T-helper 2 cell treated with Interferon-gamma antibody and Interleukin-4, amounts not matched to agents 5 μg/mL and 100 μg/mL, for 36 hours (primary cell): ENCODE data around the gene MRPL33.

Source experiments
- DNase-seq: peaks from one replicate; pipeline ENCODE4 v3.0.0; 2021; ENCODE audit warnings: low spot score
- H3K27ac Mint-ChIP-seq: one replicate; pipeline ENCODE4 v1.8.0; 2021; ENCODE audit warnings: mild to moderate bottlenecking, mixed read lengths
- H3K27me3 Mint-ChIP-seq: one replicate; pipeline ENCODE4 v1.8.0; 2021; ENCODE audit warnings: low read depth, mixed read lengths
- H3K36me3 Mint-ChIP-seq: one replicate; pipeline ENCODE4 v1.8.0; 2021; ENCODE audit warnings: low read depth, mixed read lengths
- H3K4me1 Mint-ChIP-seq: one replicate; pipeline ENCODE4 v1.8.0; 2021; ENCODE audit warnings: low read depth, mixed read lengths
- H3K4me3 Mint-ChIP-seq: one replicate; pipeline ENCODE4 v1.8.0; 2022; ENCODE audit warnings: mild to moderate bottlenecking, moderate library complexity, mixed read lengths
- H3K9me3 Mint-ChIP-seq: one replicate; pipeline ENCODE4 v1.8.0; 2021; ENCODE audit warnings: mixed read lengths

MRPL33 gene

GRCh38 chr2:27799646-27800010 lies 28.1 kb downstream of the MRPL33 start:
- Mint-ChIP-seq H3K36me3 (no peaks in the 10 kb centered on the region), H3K4me1 (no peaks in the 10 kb centered on the region), H3K27me3 (no peaks in the 10 kb centered on the region), H3K9me3 (no peaks in the 10 kb centered on the region), H3K27ac (no peak overlapping the region), H3K4me3 (no peak overlapping the region)
- no peak for DNase-seq

GRCh38 chr2:27800856-27801255 lies 29.3 kb downstream of the MRPL33 start:
- no peaks in the 10 kb centered on the region for H3K27me3 Mint-ChIP-seq
- H3K4me3 Mint-ChIP-seq = no peak overlapping the region
- H3K9me3 Mint-ChIP-seq = no peaks in the 10 kb centered on the region
- H3K4me1 Mint-ChIP-seq = no peaks in the 10 kb centered on the region
- no peak for DNase-seq
- no peak overlapping the region for H3K27ac Mint-ChIP-seq
- H3K36me3 Mint-ChIP-seq = no peaks in the 10 kb centered on the region

GRCh38 chr2:27802547-27802946 lies 31.0 kb downstream of the MRPL33 start:
- Mint-ChIP-seq H3K4me3 (no peak overlapping the region), H3K27me3 (no peaks in the 10 kb centered on the region), H3K27ac (no peak overlapping the region), H3K36me3 (no peaks in the 10 kb centered on the region), H3K4me1 (no peaks in the 10 kb centered on the region), H3K9me3 (no peaks in the 10 kb centered on the region)
- DNase-seq = no peak

GRCh38 chr2:27803046-27803445 lies 31.5 kb downstream of the MRPL33 start:
- Mint-ChIP-seq H3K4me3 (no peak overlapping the region), H3K9me3 (no peaks in the 10 kb centered on the region), H3K36me3 (no peaks in the 10 kb centered on the region), H3K27ac (no peak overlapping the region), H3K27me3 (no peaks in the 10 kb centered on the region), H3K4me1 (no peaks in the 10 kb centered on the region)
- DNase-seq = no peak

GRCh38 chr2:27804146-27804545 lies 32.6 kb downstream of the MRPL33 start:
- Mint-ChIP-seq H3K27me3 (no peaks in the 10 kb centered on the region), H3K9me3 (no peaks in the 10 kb centered on the region), H3K36me3 (no peaks in the 10 kb centered on the region), H3K4me1 (no peaks in the 10 kb centered on the region), H3K4me3 (no peak overlapping the region), H3K27ac (no peak overlapping the region)
- no peak for DNase-seq

- DNase-seq = no peak
- Mint-ChIP-seq H3K9me3 (no peaks in the 10 kb centered on the region), H3K27ac (no peak overlapping the region), H3K27me3 (no peaks in the 10 kb centered on the region), H3K4me3 (no peak overlapping the region), H3K36me3 (no peaks in the 10 kb centered on the region), H3K4me1 (peaks cover 3% of the 10 kb centered on the region)
Observed at GRCh38 chr2:27805180-27805579, 33.7 kb downstream of the MRPL33 start.

GRCh38 chr2:27806311-27807059 lies 35.0 kb downstream of the MRPL33 start:
- Mint-ChIP-seq H3K27ac (no peak overlapping the region), H3K27me3 (no peaks in the 10 kb centered on the region), H3K36me3 (no peaks in the 10 kb centered on the region), H3K4me3 (no peak overlapping the region), H3K9me3 (no peaks in the 10 kb centered on the region), H3K4me1 (peaks cover 3% of the 10 kb centered on the region)
- DNase-seq = no peak

GRCh38 chr2:27807476-27807875 lies 36.0 kb downstream of the MRPL33 start:
- no peak overlapping the region for H3K4me3 Mint-ChIP-seq
- DNase-seq = no peak
- H3K4me1 Mint-ChIP-seq = peaks cover 6% of the 10 kb centered on the region
- H3K27ac Mint-ChIP-seq = no peak overlapping the region
- no peaks in the 10 kb centered on the region for H3K9me3 Mint-ChIP-seq
- no peaks in the 10 kb centered on the region for H3K27me3 Mint-ChIP-seq
- no peaks in the 10 kb centered on the region for H3K36me3 Mint-ChIP-seq

GRCh38 chr2:27808418-27808817 lies 36.9 kb downstream of the MRPL33 start:
- Mint-ChIP-seq H3K27me3 (no peaks in the 10 kb centered on the region), H3K9me3 (no peaks in the 10 kb centered on the region), H3K27ac (no peak overlapping the region), H3K36me3 (no peaks in the 10 kb centered on the region), H3K4me3 (no peak overlapping the region), H3K4me1 (peaks cover 6% of the 10 kb centered on the region)
- no peak for DNase-seq

GRCh38 chr2:27808984-27809383 lies 37.5 kb downstream of the MRPL33 start:
- Mint-ChIP-seq H3K27me3 (no peaks in the 10 kb centered on the region), H3K36me3 (no peaks in the 10 kb centered on the region), H3K4me1 (peaks cover 6% of the 10 kb centered on the region), H3K9me3 (no peaks in the 10 kb centered on the region), H3K27ac (no peak overlapping the region), H3K4me3 (no peak overlapping the region)
- no peak for DNase-seq

GRCh38 chr2:27809761-27810241 lies 38.3 kb downstream of the MRPL33 start:
- Mint-ChIP-seq H3K9me3 (no peaks in the 10 kb centered on the region), H3K4me3 (no peak overlapping the region), H3K27ac (no peak overlapping the region), H3K4me1 (peaks cover 6% of the 10 kb centered on the region), H3K36me3 (no peaks in the 10 kb centered on the region), H3K27me3 (no peaks in the 10 kb centered on the region)
- no peak for DNase-seq

- Mint-ChIP-seq H3K27ac (no peak overlapping the region), H3K4me1 (peaks cover 6% of the 10 kb centered on the region), H3K9me3 (no peaks in the 10 kb centered on the region), H3K27me3 (no peaks in the 10 kb centered on the region), H3K4me3 (no peak overlapping the region), H3K36me3 (no peaks in the 10 kb centered on the region)
- DNase-seq = no peak
Observed at GRCh38 chr2:27810455-27810854, 38.9 kb downstream of the MRPL33 start.

GRCh38 chr2:27811768-27812167 lies 40.2 kb downstream of the MRPL33 start:
- H3K27ac Mint-ChIP-seq = no peak overlapping the region
- H3K27me3 Mint-ChIP-seq = no peaks in the 10 kb centered on the region
- no peak overlapping the region for H3K4me3 Mint-ChIP-seq
- no peaks in the 10 kb centered on the region for H3K36me3 Mint-ChIP-seq
- peaks cover 6% of the 10 kb centered on the region for H3K4me1 Mint-ChIP-seq
- no peaks in the 10 kb centered on the region for H3K9me3 Mint-ChIP-seq
- DNase-seq = no peak

GRCh38 chr2:27814758-27815157 lies 43.2 kb downstream of the MRPL33 start:
- Mint-ChIP-seq H3K36me3 (no peaks in the 10 kb centered on the region), H3K4me1 (peaks cover 6% of the 10 kb centered on the region), H3K27ac (no peak overlapping the region), H3K27me3 (no peaks in the 10 kb centered on the region), H3K9me3 (no peaks in the 10 kb centered on the region), H3K4me3 (no peak overlapping the region)
- DNase-seq = no peak

GRCh38 chr2:27815860-27816438 lies 44.4 kb downstream of the MRPL33 start:
- DNase-seq = no peak
- Mint-ChIP-seq H3K27ac (no peak overlapping the region), H3K4me3 (no peak overlapping the region)

More at GRCh38 chr2:27815860-27816438, 44.4 kb downstream of the MRPL33 start:
- H3K9me3 Mint-ChIP-seq = no peaks in the 10 kb centered on the region
- no peaks in the 10 kb centered on the region for H3K36me3 Mint-ChIP-seq
- peaks cover 3% of the 10 kb centered on the region for H3K4me1 Mint-ChIP-seq
- no peaks in the 10 kb centered on the region for H3K27me3 Mint-ChIP-seq
